DMS 273 (cell line): Measurements from ENCODE around the gene OR2H1.

Experiments used
- DNase-seq: peaks from one replicate; lab custom pipeline; 2025; ENCODE audit not compliant: unreplicated experiment; lab: John Stamatoyannopoulos, UW

OR2H1 gene

GRCh38 chr6:29483186-29483585, 26.2 kb downstream of the OR2H1 start:
- DNase-seq, result no peak

- DNase-seq, result no peak
Measured at GRCh38 chr6:29483735-29484134, 26.8 kb downstream of the OR2H1 start.

GRCh38 chr6:29486577-29486976, 29.6 kb downstream of the OR2H1 start:
- no peak for DNase-seq

GRCh38 chr6:29487131-29487530, 30.2 kb downstream of the OR2H1 start:
- no peak for DNase-seq

GRCh38 chr6:29487660-29488059, 30.7 kb downstream of the OR2H1 start, which contains the start of gene MAS1L:
MAS1L (minus strand) TSS chr6:29487956; CDS start chr6:29487902, 54 bp downstream.
- no peak for DNase-seq

- DNase-seq, result no peak
Measured at GRCh38 chr6:29488874-29489273, 31.9 kb downstream of the OR2H1 start.

GRCh38 chr6:29489286-29489685, 32.3 kb downstream of the OR2H1 start:
- DNase-seq, result no peak

DNA sequence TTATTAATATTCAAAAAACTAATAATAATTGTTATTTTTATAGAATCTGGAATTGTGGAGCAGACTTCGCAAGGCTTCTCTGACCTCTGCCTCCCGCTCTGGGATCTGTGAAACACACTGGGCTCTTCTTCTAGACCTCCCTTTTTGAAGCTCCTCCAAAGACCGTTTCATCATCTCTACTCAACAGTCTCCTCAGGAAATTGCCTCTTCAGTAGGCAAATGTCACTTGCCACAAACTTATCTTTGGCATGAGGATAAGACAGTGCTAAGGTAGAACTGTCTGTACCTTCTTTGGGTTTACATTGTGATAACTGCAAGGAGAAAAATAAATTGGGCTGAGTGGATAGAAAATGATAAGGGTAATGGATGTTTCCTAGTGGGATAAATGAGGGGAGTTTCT, 33.1 kb downstream of the OR2H1 start:
- DNase-seq, result no peak

DNA sequence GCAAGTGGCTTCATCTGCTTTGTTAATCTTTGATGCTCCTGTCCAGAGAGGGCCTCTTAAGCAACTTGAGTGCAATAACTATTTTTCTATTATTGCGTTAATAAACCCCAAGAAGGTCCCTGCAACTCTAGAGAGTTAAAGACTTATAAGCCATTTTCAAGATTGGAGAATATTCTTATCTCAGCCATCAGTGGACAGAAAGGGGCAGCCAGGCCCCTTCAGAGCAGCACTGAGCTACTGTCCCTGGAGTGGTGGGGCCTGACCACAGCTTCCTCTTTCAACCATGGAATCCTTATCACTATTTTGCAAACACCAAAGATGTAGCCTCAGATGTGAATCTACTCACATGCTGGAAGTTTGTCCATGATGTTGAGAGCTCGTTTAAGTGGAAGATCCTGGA, 33.6 kb downstream of the OR2H1 start:
- no peak for DNase-seq

GRCh38 chr6:29491574-29491973, 34.6 kb downstream of the OR2H1 start:
- no peak for DNase-seq

DNA sequence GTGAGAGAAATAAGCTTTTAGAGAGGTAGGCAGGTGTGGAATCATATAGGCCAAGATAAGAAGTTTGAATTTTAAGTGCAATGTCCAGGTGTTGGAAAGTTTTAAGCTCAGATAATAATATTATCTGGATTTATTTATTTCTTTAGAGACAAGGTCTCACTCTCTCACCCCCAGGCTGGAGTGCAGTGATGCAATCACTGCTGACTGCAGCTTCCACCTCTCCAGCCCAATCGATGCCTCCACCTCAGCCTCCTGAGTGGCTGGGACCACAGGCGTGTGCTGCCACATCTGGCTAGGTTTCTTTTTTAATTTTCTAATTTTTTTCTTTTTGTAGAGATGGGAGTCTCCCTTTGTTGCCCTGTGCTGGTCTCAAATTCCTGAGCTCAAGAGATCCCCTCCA, 36.3 kb downstream of the OR2H1 start:
- DNase-seq, result no peak

DNA sequence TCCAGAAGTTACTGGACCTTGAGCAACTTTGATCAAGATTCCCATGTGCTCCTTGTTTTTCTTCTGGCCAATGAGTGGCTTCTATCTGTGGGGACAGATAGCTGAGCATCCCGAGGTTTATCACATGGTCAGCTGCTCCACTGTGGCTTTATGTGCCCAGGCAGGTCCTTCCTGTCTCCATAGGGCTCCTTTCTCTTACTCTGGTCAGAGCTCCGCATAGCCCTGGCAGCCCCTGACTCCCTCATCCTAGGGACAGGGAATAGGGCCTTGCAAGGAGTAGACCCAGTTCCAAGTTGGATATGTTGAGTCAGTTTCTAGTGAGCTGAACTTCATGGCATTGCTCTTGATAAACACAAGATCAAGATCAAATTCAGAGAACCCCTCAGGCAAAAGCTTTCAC, 37.2 kb downstream of the OR2H1 start:
- no peak for DNase-seq

DNA sequence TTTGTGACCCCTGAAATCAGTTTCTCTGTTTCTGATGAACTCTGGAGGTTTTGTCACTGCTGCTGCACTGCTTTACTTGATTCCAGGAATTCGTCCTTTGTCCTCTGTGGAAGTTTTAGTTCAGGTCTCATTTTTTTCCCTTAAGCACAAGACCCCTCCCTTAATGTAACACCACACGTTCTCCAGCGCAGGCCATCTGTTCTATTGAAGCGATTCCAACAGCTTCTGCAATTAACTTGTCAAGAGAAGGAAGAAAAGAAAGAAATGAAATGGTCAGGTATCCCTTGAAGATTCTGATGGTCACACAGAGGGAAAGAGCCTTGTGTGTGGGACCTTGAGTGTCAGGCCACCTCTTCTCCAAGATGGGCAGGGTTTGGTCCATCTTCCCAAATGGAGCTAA, 38.6 kb downstream of the OR2H1 start:
- DNase-seq, result peak; percentile 57

DNA sequence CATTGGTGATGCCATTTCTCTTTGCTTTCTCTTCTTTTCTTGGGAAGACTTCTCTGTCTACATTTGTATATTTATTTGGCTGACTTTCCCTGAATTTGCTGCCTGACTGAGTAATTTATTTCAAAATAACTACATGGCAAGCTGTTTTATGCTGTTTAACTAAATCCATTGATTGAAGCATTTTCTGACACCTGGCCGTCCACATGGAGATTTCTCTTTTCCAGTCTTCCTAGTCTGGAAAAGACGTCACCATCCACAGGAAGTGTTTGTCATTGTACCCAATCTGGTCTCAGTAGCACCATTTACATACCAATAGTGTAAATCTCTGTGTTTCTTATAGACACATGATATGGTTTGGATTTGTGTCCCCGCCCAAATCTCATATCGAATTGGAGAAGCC, 40.0 kb downstream of the OR2H1 start:
- no peak for DNase-seq

- no peak for DNase-seq
Measured at GRCh38 chr6:29499704-29500103, 42.7 kb downstream of the OR2H1 start.

GRCh38 chr6:29500594-29500993, 43.6 kb downstream of the OR2H1 start:
- no peak for DNase-seq

DNA sequence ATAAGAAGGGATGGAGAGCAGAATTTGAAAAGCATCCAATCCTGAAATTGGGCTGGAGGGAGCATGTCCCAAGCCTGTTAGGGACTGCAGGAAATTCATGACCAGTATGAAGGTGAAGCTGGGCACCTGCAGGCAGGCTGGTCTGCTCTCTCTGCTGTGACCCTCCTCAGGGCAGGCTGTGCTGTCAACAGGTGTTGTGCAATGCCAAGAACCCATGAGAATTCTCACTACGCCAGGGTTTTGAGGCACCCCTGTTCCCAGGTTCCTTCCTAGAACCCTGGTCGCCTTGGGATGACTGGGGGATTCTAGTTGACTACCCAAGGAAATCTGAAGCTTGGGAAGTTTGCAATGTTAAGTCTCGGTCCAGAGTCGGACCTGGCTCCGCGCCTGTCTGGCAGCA, 44.2 kb downstream of the OR2H1 start:
- DNase-seq, result no peak

GRCh38 chr6:29502181-29502580, 45.2 kb downstream of the OR2H1 start:
- no peak for DNase-seq

DNA sequence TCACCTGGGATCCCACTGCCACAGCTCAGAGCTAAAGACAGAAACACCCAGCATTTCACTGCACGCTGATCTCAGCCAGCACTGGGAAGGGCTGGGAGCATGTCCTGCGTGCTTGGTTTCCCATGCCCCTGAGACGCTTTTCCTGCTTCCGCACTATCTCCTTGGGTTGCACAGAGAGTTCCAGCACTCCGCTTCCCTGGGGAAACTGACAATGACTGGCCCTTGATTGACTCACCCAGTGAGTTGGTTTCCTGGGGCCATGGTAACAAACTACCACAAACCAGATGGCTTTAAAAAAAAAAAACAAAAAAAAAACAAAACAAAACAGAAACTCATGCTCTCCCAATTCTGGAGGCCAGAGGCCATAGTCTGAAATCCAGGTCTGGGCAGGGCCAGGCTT, 45.6 kb downstream of the OR2H1 start:
- no peak for DNase-seq

DNA sequence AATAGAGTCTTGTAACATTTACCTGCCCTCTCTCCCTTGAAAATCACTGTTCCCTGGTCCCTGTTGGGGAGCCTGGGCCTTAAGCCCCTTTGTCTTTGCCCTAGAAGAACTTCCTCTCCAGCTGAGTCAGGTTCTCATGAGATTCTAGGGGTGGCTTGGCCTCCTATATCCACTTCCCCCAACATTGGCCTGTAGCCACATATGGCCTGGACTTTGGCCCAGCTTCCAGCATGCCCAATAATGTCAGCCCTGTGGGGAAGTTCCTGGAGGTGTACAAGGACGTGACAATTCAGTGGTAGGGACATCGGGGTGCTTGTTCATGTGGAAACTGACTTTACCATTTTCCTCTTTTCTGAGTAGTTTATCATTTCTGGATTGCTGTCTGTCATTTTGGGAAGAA, 48.0 kb downstream of the OR2H1 start:
- DNase-seq, result no peak

DNA sequence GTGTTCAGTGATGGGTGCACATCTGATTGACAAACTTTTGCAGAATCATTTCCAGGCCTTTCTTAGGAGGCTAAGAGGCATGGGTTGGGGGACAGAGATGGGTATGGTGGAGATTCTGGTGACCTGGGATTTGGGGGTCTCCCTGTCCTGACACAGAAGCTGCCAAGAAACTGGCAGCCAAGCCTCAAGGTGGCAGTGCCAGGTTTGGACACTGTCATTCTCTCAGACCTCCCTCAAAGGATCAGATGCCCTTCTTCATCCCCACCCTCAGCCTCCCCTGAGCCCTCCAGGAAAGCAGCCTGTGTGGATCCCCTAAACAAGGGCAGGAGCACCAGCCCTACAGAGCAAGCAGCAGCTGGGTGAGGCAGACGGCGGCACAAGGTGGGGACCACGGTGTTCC, 48.9 kb downstream of the OR2H1 start:
- DNase-seq, result no peak

- DNase-seq, result no peak
Measured at GRCh38 chr6:29506446-29507067, 49.6 kb downstream of the OR2H1 start.

- no peak for DNase-seq
Measured at GRCh38 chr6:29507319-29507718, 50.4 kb downstream of the OR2H1 start.

DNA sequence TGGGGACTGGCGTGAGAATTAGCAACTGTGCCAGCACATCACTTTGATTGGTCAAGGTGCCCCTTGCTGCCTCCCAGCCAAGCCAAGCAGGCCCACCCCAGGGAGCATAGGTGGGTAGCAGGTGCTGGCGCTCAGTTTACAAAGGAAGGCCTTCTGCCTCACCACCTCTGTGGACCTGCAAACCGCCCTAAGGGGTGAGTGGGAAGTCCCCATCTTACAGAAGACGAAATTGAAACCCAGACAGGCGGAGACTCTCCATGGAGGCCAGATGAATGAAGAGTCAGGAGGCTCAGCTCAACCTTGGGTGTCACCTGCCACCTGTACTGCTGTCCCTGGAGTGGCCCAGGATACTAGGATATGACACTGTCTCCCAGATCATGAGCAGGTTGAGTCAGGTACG, 52.3 kb downstream of the OR2H1 start:
- no peak for DNase-seq
